ENCODE results near the gene TARS3. TPM values are rescaled to one million over a fixed set of nuclear protein-coding genes. Genes with fewer than 3 reads are reported as not detected.

Gene TARS3
- total RNA-seq, 1 experiment from 2014 or later, result 14.1 TPM

GRCh38 chr15:101652098-101652785 is 72.0 kb downstream of the TARS3 start, which contains the start of gene TM2D3:
TM2D3 (minus strand) TSS chr15:101652381; CDS start chr15:101652361, 20 bp downstream.
- no peak within 1 kb of the TSS for H2BK15ac ChIP-seq (ENCODE audit: low read depth, low read length)
- H4K20me1 ChIP-seq (ENCODE audit: control insufficient read depth, insufficient read depth, insufficient read length), result no peaks in the 10 kb centered on the region
- H3K18ac ChIP-seq (ENCODE audit: insufficient read length, low read depth, low read length), result peak within 1 kb of the TSS; percentile 88
- peaks cover 9 to 30% (median 17%) of the 10 kb centered on the region in 3 experiments; a peak in 6 of 7 replicates for H3K36me3 Mint-ChIP-seq (ENCODE audit: insufficient read depth in 1 of 3, low read depth in 3 of 3)
- H3K4me1 ChIP-seq (ENCODE audit: insufficient read depth, low read length), result no peaks in the 10 kb centered on the region
- no peak within 1 kb of the TSS for H2AK5ac ChIP-seq (ENCODE audit: insufficient read length, low read length)
- H3K23me2 ChIP-seq (ENCODE audit: insufficient read length, low read depth, low read length, poor library complexity, severe bottlenecking), result peaks cover 3% of the 10 kb centered on the region
- peaks cover 3% of the 10 kb centered on the region; the same call in 1 of the 2 replicates for H3K79me2 ChIP-seq (ENCODE audit: insufficient read depth, low read length)
- no peak within 1 kb of the TSS for H2BK20ac ChIP-seq (ENCODE audit: low read depth, low read length, poor library complexity, severe bottlenecking)
- TF ChIP-seq, protein P1, sequence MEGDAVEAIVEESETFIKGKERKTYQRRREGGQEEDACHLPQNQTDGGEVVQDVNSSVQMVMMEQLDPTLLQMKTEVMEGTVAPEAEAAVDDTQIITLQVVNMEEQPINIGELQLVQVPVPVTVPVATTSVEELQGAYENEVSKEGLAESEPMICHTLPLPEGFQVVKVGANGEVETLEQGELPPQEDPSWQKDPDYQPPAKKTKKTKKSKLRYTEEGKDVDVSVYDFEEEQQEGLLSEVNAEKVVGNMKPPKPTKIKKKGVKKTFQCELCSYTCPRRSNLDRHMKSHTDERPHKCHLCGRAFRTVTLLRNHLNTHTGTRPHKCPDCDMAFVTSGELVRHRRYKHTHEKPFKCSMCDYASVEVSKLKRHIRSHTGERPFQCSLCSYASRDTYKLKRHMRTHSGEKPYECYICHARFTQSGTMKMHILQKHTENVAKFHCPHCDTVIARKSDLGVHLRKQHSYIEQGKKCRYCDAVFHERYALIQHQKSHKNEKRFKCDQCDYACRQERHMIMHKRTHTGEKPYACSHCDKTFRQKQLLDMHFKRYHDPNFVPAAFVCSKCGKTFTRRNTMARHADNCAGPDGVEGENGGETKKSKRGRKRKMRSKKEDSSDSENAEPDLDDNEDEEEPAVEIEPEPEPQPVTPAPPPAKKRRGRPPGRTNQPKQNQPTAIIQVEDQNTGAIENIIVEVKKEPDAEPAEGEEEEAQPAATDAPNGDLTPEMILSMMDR (conservative IDR thresholded peaks at IDR 0.05), result peak; percentile 85
- H2BK12ac ChIP-seq (ENCODE audit: insufficient read length, low read depth, low read length), result no peak within 1 kb of the TSS
- no peaks in the 10 kb centered on the region for H3K27me3 Mint-ChIP-seq (ENCODE audit: low read depth)
- no peaks in the 10 kb centered on the region for H3K9me3 ChIP-seq (ENCODE audit: control insufficient read depth, low read depth, low read length)
- no peak within 1 kb of the TSS for H2BK120ac ChIP-seq (ENCODE audit: low read depth, low read length, poor library complexity, severe bottlenecking)
- H4K5ac ChIP-seq (ENCODE audit: insufficient read length, low read depth, low read length), result no peak within 1 kb of the TSS
- H3K4ac ChIP-seq (ENCODE audit: low read depth, low read length), result no peak within 1 kb of the TSS
- peak within 1 kb of the TSS; percentile 71 for H3K4me2 ChIP-seq (ENCODE audit: insufficient read depth, insufficient read length, low read length)
- no CpG with 5 or more reads among the region's 75 CpGs for WGBS (ENCODE audit: extremely low coverage, insufficient read length, low lambda C conversion rate)
- H3K79me1 ChIP-seq (ENCODE audit: insufficient read depth, low read depth, low read length, poor library complexity, severe bottlenecking), result no peaks in the 10 kb centered on the region
- H3K4me1 Mint-ChIP-seq, result peaks cover 7 to 9% of the 10 kb centered on the region in 2 experiments
- H3K4me3 Mint-ChIP-seq, result peak within 1 kb of the TSS; percentile 91 to 94
- peaks cover 2 to 7% of the 10 kb centered on the region in 2 experiments; a peak in 3 of 5 replicates for H3K9me3 Mint-ChIP-seq
- H3K23ac ChIP-seq (ENCODE audit: insufficient read length, low read depth, low read length), result no peak within 1 kb of the TSS
- H3K27ac ChIP-seq (ENCODE audit: insufficient read length, low read depth, low read length), result no peak within 1 kb of the TSS
- H4K8ac ChIP-seq (replicated peaks; ENCODE audit: insufficient read length, low read depth, low read length), result no peak within 1 kb of the TSS
- peak within 1 kb of the TSS in 2 of 3 experiments; percentile 40 to 87; a peak in 3 of 7 replicates for H3K27ac Mint-ChIP-seq
- peak within 1 kb of the TSS; percentile 87 for H3K14ac ChIP-seq (ENCODE audit: insufficient read depth, low read length)
- no peak within 1 kb of the TSS for H4K91ac ChIP-seq (ENCODE audit: insufficient read length, low read depth, low read length)
- H3K9ac ChIP-seq (ENCODE audit: extremely low read depth, insufficient read length, low read length), result peak within 1 kb of the TSS; percentile 74
- H2BK5ac ChIP-seq (ENCODE audit: insufficient read length, low read length), result no peak within 1 kb of the TSS
- peak; percentile 90 for DNase-seq
- H3K56ac ChIP-seq (ENCODE audit: insufficient read length, low read depth, low read length), result no peak within 1 kb of the TSS
- H3T11ph ChIP-seq (ENCODE audit: low read length), result no peak within 1 kb of the TSS
- no peaks in the 10 kb centered on the region for H3K27me3 ChIP-seq (ENCODE audit: insufficient read depth, low read length)
- H2AFZ ChIP-seq (ENCODE audit: low read length), result peak within 1 kb of the TSS; percentile 11
